HUES6 (cell line): ENCODE data around the gene NLRP5.
A peak's percentile ranks its signal among the peaks of the same experiment; 100 is the strongest.
"Not testable (repeated sequence)": the region's sequence is repeated elsewhere in the genome, so short reads cannot be mapped to it uniquely, and the experiment has no call there.

Experiments
- H3K27ac ChIP-seq: 2 replicates; pipeline ENCODE4 v1.7.0; 2013; ENCODE audit warnings: low read depth, mild to moderate bottlenecking, low read length, inconsistent platforms
- H3K27me3 ChIP-seq: 2 replicates; pipeline ENCODE4 v1.6.1; 2013; ENCODE audit warnings: low read length; ENCODE audit not compliant: control insufficient read depth, insufficient read depth
- H3K36me3 ChIP-seq: 2 replicates; pipeline ENCODE4 v1.6.1; 2013; ENCODE audit warnings: low read length; ENCODE audit not compliant: control insufficient read depth, insufficient read depth
- H3K4me1 ChIP-seq: 2 replicates; pipeline ENCODE4 v1.6.1; 2013; ENCODE audit warnings: low read length; ENCODE audit not compliant: control insufficient read depth, insufficient read depth
- H3K4me3 ChIP-seq: 2 replicates; pipeline ENCODE4 v1.5.1; 2013; ENCODE audit warnings: low read depth, low read length
- H3K9ac ChIP-seq: one replicate; pipeline ENCODE4 v1.6.1; 2013; ENCODE audit warnings: mild to moderate bottlenecking, low read length
- H3K9me3 ChIP-seq: 2 replicates; pipeline ENCODE4 v1.6.1; 2013; ENCODE audit warnings: low read depth, low read length; ENCODE audit not compliant: control insufficient read depth, insufficient read depth

The NLRP5 gene

DNA sequence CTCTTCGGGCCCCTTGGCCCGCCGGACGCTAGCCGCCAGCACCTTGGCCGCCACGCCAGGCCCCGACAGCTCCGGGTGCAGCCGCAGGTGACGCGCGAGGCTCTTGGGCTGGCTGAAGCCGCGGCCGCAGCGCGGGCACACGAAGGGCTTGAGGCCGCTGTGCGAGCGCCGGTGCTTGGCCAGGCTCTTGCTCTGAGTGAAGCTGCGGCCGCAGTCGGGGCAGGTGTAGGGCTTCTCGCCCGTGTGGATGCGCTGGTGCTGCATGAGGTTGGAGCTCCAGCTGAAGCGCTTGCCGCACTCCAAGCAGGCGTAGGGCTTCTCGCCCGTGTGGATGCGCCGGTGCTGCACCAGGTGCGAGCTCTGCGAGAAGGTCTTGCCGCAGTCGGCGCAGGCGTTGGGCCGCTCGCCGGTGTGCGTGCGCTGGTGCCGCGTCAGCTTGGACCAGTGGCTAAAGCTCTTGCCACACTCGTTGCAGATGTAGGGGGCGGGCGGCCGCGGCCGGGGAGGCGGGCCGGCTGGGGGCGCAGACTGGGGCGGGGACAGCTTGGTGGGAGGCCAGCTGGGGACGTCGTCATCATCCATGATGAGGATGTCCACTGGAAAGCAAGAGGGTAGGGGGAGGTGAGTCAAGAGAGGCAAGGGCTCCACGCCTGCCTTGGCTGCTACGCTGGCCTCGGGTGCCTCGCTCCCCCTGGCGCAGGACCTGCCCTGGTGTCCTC lies 102.1 kb downstream of the NLRP5 start:
- no peak overlapping the region for H3K9ac ChIP-seq
- H3K27ac ChIP-seq: no peak overlapping the region
- H3K9me3 ChIP-seq: peaks cover 3% of the 10 kb centered on the region; the same call in 1 of the 2 replicates
- peaks cover 44% of the 10 kb centered on the region for H3K4me1 ChIP-seq
- H3K36me3 ChIP-seq: peaks cover 41% of the 10 kb centered on the region
- H3K27me3 ChIP-seq: no peaks in the 10 kb centered on the region
- no peak overlapping the region for H3K4me3 ChIP-seq

DNA sequence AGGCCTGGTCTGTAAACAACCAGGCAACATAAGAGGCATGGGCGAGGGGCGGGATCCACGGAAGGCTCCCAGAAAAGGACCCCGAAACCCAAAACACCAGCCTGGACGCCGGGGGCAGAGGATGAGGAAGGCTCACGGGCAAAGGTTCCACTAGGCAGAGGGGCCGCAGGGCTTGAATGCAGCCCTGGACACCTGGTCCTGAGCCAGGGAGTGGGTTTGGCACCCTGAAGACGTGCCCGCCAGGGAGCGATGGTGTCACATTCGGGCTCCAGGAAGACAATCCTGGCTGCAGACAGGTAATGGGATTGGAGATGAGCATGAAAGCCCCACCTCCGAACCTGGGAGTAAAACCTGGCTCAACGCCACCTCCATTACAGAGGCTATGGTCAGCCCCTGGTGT lies 102.8 kb downstream of the NLRP5 start:
- H3K36me3 ChIP-seq: peaks cover 44% of the 10 kb centered on the region
- peaks cover 3% of the 10 kb centered on the region; the same call in 1 of the 2 replicates for H3K9me3 ChIP-seq
- H3K27me3 ChIP-seq: no peaks in the 10 kb centered on the region
- H3K9ac ChIP-seq: no peak overlapping the region
- H3K4me1 ChIP-seq: peaks cover 41% of the 10 kb centered on the region
- no peak overlapping the region for H3K27ac ChIP-seq
- H3K4me3 ChIP-seq: no peak overlapping the region

- Histone ChIP-seq H3K27me3 (no peaks in the 10 kb centered on the region), H3K36me3 (peaks cover 48% of the 10 kb centered on the region), H3K4me1 (peaks cover 28% of the 10 kb centered on the region), H3K9me3 (peaks cover 3% of the 10 kb centered on the region; the same call in 1 of the 2 replicates), H3K4me3 (no peak overlapping the region), H3K9ac (peak overlapping the region; percentile 46), H3K27ac (0 out of 2 replicates have a peak overlapping the region, but pooled peaks have one; percentile 20)
These were observed 104.5 kb downstream of the NLRP5 start for GRCh38 chr19:56091066-56091490.

DNA sequence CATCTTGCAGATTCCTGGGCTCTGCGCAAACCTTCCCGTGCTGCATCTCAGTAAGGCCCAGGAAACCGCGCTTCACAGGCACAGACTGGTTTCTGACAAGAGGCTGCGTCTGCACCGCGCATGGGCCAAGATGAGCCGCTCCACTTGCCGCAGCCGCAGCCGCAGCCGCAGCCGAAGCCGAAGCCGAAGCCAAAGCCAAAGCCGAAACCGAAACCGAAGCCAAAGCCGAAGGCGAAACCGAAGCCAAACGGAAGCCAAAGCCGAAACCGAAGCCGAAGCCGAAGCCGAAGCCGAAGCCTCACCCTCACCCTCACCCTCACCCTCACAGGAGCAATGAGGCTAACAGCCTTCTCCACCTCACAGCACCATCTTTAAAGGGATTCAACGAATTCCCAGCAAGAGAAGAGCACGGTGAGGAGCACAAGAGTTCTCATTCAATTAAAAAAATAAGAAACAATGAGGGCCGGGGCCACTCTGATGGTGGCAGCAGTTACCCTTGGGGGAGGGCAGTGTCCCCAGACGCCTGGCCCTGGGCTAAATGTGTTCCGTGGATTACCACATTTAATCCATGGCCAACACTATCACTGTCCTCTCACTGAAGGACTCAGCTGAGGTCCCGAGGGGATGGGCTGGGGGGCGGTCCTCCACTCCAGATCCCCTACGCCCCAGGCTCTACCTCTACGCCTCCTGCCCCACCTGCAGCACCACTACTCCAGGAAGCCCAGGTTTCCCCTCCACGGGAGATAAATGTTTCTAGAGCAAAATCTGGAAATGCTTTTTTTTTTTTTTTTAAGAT lies 105.4 kb downstream of the NLRP5 start:
- H3K4me1 ChIP-seq: peaks cover 20% of the 10 kb centered on the region
- peaks cover 3% of the 10 kb centered on the region; the same call in 1 of the 2 replicates for H3K9me3 ChIP-seq
- H3K9ac ChIP-seq: no peak overlapping the region
- H3K27ac ChIP-seq: no peak overlapping the region
- H3K4me3 ChIP-seq: no peak overlapping the region
- H3K36me3 ChIP-seq: peaks cover 50% of the 10 kb centered on the region
- H3K27me3 ChIP-seq: no peaks in the 10 kb centered on the region

DNA sequence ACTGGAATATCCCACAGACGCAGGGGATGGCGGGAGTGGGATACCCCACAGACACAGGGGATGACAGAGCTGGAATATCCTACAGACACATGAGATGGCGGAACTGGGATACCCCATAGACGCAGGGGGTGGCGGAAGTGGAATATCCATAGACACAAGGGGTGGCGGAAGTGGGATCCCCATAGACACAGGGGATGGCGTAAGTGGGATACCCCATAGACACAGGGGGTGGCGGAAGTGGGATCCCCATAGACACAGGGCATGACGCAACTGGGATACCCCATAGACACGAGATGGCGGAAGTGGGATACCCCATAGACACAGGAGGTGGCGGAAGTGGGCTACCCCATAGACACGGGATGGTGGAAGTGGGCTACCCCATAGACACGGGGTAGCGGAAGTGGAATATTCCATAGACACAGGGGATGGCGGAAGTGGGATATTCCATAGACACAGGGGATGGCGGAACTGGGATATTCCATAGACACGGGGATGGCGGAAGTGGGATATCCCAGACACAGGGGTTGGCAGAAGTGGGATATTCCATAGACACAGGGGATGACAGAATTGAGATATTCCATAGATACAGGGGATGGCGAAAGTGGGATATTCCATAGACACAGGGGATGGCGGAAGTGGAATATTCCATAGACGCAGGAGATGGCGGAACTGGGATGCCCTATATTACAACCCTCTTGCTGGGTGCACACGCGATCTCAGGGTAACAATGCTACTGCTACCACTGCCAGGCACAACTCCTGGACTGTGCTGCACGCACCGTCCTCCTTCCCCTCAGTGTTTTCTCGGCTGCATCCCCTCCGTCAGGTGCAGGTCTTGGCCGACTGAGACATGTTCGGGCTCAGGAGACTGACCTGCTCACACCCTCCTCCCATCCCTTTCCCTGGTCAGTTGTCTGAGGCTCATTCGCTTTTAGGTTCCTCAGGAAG lies 106.4 kb downstream of the NLRP5 start:
- H3K27ac ChIP-seq: no peak overlapping the region
- no peak overlapping the region for H3K4me3 ChIP-seq
- H3K4me1 ChIP-seq: peaks cover 20% of the 10 kb centered on the region
- peaks cover 3% of the 10 kb centered on the region; the same call in 1 of the 2 replicates for H3K9me3 ChIP-seq
- H3K9ac ChIP-seq: no peak overlapping the region
- peaks cover 52% of the 10 kb centered on the region for H3K36me3 ChIP-seq
- no peaks in the 10 kb centered on the region for H3K27me3 ChIP-seq

DNA sequence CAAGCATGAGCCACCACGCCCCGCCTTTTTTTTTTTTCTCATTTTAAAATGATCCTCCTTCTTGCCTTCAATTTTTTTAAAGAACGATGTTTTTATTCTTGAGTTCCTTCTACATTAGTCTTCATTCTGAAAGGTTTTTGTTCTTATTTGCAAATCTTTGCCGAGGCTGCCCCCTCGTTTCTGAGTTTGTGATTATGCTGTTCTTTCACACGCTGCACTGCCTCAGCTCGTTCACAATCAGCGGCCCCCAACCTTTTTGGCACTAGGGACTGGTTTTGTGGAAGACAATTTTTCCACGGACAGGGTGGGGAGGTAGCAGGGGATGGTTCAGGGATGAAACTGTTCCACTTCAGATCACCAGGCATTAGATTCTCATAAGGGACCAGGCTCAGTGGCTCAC lies 107.9 kb downstream of the NLRP5 start:
- H3K4me1 ChIP-seq: peaks cover 20% of the 10 kb centered on the region
- H3K9me3 ChIP-seq: peaks cover 3% of the 10 kb centered on the region; the same call in 1 of the 2 replicates
- no peak overlapping the region for H3K4me3 ChIP-seq
- no peak overlapping the region for H3K27ac ChIP-seq
- H3K9ac ChIP-seq: no peak overlapping the region
- peaks cover 48% of the 10 kb centered on the region for H3K36me3 ChIP-seq
- H3K27me3 ChIP-seq: no peaks in the 10 kb centered on the region

GRCh38 chr19:56096665-56097064 lies 110.1 kb downstream of the NLRP5 start:
- Histone ChIP-seq H3K27me3 (no peaks in the 10 kb centered on the region), H3K4me1 (peaks cover 11% of the 10 kb centered on the region), H3K27ac (no peak overlapping the region; the same call in 1 of the 2 replicates), H3K36me3 (peaks cover 57% of the 10 kb centered on the region), H3K9me3 (peaks cover 3% of the 10 kb centered on the region; the same call in 1 of the 2 replicates), H3K9ac (no peak overlapping the region), H3K4me3 (no peak overlapping the region)

DNA sequence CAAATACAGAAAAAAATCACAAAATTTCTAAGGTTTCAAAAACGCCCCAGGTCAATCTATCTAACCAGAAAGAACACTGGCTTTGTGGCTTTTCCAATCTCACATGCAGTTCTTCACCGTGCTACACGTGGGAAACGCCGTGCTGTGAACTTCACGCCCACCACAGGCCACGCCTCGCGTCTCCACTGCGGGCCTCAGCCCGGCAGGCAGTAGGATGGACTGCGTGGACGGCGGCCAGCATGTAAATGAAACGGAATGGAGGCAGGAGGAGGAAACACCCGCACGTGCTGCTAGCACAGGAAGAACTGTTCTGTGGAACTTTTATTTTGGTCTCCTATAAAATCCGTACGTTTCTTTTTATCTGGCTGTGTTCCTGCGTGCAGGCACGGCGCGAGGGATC lies 110.7 kb downstream of the NLRP5 start:
- Histone ChIP-seq H3K4me1 (peaks cover 6% of the 10 kb centered on the region), H3K27ac (no peak overlapping the region; the same call in 1 of the 2 replicates), H3K27me3 (no peaks in the 10 kb centered on the region), H3K9ac (no peak overlapping the region), H3K9me3 (peaks cover 3% of the 10 kb centered on the region; the same call in 1 of the 2 replicates), H3K4me3 (no peak overlapping the region), H3K36me3 (peaks cover 63% of the 10 kb centered on the region)

DNA sequence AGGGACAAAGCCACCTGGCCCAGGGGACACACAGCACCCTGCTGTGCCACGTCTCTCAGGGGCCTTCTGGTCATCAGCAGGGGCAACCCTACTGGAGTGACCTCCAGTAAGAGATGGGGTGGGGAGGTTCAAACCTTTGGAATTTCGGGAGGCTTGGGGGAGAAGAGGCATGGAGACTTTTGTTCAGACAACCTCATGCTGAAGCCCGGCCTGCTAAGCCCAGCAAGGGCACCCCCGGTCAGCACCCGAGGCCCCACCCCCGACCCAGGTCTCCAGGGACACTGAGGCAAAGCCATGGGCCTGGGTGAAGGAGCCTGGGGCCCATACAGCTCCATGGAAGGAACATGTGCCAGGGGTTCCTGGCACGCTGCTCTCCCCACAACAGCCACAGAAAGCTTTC lies 111.2 kb downstream of the NLRP5 start:
- no peak overlapping the region for H3K4me3 ChIP-seq
- H3K36me3 ChIP-seq: peaks cover 63% of the 10 kb centered on the region
- no peaks in the 10 kb centered on the region for H3K27me3 ChIP-seq
- peaks cover 2% of the 10 kb centered on the region for H3K4me1 ChIP-seq
- H3K27ac ChIP-seq: no peak overlapping the region
- H3K9ac ChIP-seq: no peak overlapping the region
- H3K9me3 ChIP-seq: peaks cover 2% of the 10 kb centered on the region; the same call in 1 of the 2 replicates

- H3K4me1 ChIP-seq, H3K27me3 ChIP-seq, H3K9ac ChIP-seq, H3K27ac ChIP-seq, H3K9me3 ChIP-seq, H3K4me3 ChIP-seq: not testable (repeated sequence)
- peaks cover 63% of the 10 kb centered on the region for H3K36me3 ChIP-seq
These were observed 111.7 kb downstream of the NLRP5 start for GRCh38 chr19:56098237-56098636.
